CD4-positive, alpha-beta T cell treated with Interleukin-1 beta for 1 hour (primary cell): ENCODE measurements around the gene ZNF544.

Experiments
- DNase-seq, 2 donors: peaks; one replicate each; pipeline ENCODE4 v3.0.0-alpha.2; 2020 to 2022

Gene ZNF544

DNA sequence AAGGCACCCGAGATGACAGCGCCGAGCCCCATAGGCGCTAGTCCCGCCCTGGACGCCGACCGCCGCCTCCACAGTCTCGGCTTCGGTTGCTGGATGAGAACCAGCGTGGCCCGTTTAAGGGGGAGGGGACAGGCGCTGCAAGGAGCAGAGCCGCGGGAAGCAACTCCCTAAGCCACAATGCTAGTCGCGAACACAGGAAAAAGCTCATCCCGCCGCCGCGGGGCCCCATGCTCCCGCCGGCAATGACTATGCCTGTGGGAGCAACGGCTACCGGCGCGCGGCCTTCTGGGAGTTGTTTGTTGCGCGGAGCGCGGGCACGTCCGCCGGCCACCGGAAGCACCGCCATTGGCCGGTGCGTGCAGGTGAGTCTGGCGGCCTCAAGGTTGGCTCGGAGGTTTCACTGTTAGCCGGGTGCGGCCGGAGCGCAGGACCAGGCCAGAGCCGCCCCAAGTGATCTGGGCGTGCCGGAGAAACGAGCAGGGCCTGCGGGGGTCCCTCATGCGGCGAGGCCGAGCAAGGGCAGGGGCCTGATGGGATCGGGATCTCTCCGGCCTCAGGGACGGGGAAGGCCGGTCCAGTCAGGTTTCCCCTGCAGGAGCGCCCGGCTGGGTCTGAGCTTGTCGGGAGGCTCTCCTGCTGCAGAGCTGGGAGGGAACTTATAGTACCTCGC, at the start of gene ZNF544:
TSS of gene ZNF544 (plus strand) at position 330 of the 670 bp plus-strand sequence. CDS start 15,110 bp downstream, outside the sequence.
- peak; percentile 41 to 50 for DNase-seq

DNA sequence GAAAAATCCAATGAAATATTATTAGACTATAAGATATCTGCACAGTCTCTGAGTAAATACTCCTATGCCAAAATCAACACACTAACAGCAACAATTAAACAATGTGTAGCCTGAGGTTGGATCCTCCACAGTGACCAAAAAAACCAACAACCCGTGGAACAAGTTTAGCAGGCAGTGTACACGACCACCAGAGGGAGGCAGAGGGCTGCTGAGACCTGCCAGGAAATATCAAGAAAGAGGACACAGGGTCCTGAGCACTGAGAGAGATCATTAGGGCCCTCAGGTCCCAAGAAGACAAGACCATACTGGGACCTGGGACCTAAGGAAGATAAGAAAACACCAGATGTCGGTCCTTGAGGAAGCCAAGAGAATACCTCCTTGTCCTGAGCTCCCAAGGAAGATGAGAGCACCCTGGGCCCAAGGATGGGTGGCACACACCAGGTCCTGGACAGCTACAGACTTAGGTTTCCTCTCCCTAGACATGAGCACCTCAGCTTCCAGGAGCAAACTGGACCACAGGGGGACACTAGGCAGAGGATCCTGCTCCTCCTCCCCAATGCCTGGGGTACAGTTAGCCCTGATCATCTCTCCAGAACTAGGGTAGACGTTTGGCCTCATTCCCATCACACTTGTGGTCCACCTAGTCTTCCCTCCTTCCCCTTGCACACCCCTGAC, 46.7 kb upstream of the ZNF544 start:
- DNase-seq, result peak; percentile 58 to 63

DNA sequence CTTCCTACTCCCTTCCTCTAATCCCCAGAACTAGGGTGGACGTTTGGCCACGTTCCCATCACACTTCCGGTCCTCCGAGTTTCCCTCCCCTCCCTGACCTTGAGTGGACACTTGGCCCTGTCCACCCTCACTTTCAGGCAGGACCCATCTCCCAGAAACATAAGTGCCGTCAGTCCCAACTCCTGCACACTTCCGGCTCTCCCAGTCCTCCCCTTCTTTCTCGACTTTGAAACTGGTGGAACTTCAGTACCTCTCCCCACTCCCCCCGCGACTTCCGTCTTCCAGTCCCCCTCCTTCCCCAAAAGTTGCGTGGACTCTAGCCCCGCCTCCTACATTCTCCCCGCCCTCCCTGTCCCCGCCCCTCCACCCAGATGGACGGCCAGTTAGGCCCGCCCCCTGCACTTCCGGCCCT, 46.1 kb upstream of the ZNF544 start:
- peak; percentile 91 to 93 for DNase-seq

DNA sequence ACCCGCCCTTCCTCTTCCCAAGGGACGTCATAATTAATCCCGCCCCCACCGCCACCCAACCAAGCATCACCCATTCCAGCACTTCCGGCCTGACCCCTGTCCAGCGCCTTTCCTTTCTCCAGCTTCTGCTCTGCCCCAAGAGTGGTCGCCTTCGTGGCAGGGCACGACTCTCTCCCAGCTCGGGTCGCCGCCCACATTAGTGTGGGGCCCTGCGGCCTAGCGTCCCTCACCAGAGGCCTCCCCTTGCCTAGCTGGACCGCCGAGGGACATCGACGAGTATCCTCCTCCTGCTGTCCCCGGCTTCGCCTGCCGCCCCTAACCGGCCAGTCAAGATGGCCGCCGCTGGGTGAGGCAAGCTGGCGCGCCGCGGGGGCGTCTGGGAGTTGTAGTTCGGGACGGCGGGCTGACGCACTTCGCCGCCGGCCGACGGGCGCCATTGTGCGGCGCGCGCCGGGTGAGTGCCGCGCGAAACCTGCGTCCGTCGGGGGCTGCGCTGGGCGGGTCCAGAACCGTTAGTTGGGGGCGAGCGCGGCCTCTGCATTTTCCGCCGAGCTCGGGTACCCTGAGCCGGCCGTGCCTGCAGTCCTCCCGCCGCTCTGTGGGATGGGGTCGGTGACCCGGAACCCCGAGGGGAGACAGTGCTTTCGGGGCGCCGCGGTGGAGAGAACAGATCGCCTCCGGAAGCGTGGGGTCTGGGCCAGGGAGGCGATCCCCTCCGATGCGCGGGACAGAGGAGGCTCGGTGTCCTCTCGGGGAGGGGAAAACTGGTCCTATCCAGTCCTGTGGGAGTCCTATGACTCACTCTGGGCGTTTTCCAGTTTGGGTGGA, 45.5 kb upstream of the ZNF544 start, which contains the start of gene ZNF274:
TSS of gene ZNF274 (plus strand) at position 73 of the 828 bp plus-strand sequence. CDS start 905 bp downstream, outside the sequence.
- peak; percentile 94 to 95 for DNase-seq

DNA sequence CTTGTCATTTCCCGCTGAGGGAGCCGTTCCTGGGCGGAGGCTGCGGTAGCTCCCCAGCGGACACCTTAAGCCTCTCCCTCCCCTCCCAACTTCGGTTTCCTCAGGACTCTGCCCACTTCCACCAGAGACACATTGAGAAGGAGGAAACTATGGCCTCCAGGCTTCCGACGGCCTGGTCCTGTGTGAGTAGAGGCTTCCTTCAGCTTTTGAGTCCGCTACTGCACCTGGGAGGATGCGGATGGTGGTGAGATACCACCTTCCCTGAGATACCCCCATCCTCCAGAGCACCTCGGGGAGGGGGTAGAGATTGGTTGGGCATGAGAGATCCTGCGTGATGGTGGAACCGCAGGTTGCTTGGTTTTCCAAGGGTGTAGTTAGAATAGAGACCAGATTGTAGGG, 44.9 kb upstream of the ZNF544 start:
- no peak for DNase-seq

DNA sequence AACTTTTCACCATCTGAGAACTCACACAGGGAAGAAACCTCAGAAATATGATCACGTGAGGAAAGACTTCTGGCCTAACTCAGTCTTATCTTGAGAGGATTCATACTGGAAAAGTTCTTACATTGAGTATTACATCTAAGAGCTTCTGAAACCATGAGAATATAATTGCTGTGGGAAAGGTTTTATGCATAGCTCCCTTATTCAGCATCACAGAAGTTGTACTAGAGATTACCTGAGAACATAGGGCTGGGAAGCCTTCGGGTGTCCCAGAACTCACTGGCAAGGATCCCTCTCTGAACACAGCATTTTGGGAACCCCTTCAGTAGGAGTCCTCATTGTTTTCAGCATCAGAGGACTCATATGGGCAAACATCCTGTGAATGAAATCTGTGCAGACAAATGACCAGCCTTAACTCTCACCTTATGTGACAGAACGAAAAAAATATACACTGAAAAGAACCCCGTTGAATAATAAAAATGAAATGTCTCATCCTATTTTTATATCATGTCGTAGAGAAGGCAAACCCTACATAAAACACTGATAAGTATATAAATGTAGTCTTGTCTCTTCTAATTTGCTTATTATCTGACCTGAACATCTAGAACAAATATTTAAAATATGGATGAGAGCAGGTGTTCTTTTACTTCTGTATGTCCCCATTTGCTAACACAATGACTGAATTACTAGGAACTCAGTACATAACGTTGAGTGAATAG, 31.7 kb upstream of the ZNF544 start:
- peak in 1 of 2 donors; percentile 13 for DNase-seq

DNA sequence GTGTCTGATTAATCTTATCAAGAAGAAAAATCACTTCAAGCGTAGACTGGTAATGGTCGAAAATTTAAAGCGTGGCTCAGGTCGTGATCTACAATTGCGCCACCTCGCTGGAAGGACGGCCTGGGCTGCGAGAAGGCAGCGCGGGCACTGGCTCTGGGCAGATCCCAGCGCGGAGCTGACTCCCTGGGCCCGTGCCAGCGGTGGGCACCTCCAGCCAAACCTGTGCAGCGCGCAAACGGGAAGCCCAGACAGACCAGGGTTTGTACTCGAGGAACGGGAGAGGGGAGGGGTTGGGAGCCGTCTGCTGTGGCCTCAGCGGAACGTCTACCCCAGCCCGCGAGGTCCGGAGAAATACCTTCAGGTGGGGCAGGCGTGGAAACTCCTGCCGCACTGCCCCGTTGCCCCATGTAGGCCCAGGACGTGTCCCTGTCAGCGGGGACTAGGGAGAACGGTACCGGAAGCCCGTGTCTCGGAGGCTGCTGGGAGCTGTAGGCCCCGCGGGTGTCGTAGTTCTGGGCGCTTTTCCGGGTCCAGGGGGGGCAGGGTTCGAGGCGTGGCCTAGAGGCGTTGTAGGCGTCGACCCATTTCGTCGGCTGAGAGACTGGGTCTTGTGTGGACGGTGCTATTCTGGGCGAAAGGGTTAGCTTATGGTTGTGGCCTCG, 24.8 kb upstream of the ZNF544 start:
- DNase-seq, result no peak

DNA sequence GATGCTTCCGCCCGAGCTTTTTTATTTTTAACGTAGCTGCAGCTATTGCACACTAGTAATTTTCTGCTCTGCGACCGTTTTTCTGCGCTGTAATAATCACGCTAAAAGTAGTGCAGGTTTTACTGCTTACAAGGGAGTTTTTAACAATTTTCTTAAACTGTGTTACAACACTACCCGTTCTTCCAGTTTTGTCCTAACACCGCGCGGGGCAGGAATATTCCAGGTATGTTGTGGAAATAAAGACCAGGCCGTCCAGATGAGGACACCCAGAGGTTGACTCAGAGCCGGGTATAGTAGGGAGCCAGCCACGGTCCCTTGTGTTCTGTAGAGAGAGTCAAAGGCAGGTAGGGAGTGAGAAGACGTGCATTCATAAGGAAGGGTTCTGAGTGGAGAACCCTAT, 24.1 kb upstream of the ZNF544 start:
- DNase-seq, result no peak

DNA sequence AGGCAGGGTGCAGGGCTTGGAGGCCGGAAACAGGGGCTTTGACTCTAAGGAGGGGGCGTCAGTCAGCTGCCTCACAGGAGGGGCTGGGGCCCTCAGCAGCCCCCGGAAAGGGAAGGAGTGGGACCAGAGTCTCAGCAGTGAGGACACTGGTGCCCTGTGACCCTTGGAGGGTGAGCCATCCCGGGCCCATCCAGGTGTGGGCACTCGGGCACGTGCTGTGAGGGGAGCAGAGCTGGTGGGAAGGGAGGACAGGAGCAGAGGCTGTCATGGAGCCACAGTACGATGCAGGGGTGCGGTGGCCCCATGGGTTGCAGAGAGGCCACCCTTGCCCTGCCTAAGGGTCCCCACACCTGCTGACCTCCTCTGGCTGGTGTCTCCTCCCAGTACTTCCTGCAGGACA, 19.1 kb upstream of the ZNF544 start:
- DNase-seq, result no peak

DNA sequence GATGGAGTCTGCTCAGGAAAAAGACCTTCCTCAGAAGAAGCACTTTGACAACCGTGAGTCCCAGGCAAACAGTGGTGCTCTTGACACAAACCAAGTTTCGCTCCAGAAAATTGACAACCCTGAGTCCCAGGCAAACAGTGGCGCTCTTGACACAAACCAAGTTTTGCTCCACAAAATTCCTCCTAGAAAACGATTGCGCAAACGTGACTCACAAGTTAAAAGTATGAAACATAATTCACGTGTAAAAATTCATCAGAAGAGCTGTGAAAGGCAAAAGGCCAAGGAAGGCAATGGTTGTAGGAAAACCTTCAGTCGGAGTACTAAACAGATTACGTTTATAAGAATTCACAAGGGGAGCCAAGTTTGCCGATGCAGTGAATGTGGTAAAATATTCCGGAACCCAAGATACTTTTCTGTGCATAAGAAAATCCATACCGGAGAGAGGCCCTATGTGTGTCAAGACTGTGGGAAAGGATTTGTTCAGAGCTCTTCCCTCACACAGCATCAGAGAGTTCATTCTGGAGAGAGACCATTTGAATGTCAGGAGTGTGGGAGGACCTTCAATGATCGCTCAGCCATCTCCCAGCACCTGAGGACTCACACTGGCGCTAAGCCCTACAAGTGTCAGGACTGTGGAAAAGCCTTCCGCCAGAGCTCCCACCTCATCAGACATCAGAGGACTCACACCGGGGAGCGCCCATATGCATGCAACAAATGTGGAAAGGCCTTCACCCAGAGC, 16.2 kb upstream of the ZNF544 start:
- DNase-seq, result no peak

DNA sequence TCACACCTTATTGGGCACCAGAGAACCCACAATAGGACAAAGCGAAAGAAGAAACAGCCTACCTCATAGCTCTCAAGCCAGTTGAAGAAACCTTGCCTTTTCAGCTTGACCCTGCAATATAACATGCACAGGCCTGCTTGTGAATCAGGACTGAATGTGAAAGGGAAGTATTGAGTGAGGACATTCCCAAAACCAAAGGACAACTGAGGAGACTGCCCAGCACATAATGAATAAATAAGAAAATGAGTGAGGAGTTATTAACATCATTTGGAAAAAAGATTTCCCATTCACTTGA, 15.7 kb upstream of the ZNF544 start:
- no peak for DNase-seq

DNA sequence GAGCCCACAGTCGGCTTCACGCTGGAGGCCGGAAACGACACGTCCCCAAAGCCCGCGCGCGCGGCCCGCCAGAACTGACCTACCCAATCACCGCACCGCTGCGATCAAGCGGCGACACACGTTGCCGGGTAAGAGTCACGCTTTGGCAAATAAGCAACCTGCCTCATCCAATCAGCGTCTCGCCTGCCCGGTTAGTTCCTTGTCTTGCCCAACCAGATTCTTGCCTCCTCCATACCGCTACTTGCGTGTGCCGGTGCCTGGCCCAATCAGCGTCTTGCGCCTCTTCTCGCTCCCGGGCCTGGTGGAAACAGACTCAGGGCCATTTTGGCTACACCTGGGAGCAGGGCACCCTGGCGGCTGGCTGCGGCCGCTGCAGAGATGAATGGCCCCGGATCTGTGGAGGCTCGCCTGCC, 11.6 kb upstream of the ZNF544 start:
- DNase-seq, result no peak

DNA sequence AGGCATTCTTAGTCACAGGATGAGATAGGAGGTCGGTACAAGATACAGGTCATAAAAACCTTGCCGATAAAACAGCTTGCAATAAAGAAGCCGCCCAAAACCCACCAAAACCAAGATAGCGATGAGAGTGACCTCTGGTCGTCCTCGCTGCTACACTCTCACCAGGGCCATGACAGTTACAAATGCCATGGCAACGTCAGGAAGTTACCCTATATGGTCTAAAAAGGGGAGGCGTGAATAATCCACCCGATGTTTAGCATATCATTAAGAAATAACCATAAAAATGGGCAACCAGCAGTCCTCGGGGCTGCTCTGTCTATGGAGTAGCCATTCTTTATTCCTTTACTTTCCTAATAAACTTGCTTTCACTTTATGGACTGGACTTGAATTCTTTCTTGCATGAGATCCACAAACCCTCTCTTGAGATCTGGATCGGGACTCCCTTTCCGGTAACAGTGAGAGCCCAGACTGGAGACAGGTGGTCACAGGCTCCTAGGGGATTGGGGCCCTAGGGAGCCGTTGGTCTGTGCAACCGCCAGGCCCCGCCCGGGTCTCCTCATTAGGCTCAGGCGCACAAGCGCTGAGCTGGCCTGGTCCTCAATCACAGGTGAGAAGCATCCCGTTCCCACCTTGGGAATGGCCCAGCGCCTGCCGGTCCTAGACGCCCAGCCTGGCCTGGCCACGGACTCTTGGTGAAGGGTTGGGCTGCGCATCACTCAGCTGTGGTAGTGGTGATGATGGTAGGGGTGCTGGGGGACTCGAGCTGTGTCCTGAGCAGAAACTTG, 10.9 kb upstream of the ZNF544 start:
- DNase-seq, result no peak

DNA sequence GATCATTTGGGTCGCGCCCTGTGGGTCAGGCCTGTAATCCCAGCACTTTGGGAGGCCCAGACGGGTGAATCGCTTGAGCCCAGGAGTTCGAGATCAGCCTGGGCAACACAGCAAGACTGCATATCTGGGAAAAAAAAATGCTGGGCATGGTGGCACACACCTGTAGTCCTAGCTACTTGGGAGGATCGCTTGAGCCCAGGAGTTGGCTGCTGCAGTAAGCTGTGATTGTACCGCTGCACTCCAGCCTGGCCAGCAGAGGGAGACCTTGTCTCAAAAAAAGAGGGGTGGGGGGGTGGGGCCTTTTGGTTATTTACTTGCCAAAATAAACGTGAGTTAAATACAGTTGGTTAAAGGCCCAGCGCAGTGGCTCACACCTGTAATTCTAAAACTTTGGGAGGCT, 9.8 kb upstream of the ZNF544 start:
- peak; percentile 28 to 54 for DNase-seq

DNA sequence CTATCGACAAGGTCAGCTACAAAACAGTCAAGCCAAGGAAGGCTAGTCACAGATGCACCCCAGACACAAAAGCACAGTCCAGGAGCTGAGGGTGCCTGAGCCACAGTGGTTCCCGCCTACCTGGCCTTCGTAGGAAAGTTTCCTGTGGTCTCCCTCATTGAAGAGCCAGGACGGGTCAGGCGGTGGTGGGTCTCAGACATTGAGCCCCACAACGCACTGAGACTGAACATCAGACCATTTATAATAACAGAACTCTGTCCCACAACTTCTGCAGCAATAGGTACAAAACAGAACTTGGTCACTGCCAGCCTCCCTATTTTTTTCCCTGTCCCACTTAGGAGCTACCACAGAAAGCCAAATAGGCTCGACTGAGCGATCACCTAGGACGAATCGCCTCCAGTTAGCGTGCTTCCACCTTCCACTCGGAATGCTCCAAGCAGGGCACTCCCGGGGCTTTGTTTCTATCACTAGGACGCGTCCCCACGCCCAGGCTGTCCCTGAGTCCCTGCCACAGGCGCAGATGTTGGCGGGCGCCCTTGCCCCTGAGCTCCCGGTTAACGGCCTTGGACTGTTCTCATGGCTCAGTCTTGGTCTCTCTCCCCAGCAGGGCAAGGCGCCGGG, 640 bp upstream of the ZNF544 start:
- DNase-seq, result no peak

DNA sequence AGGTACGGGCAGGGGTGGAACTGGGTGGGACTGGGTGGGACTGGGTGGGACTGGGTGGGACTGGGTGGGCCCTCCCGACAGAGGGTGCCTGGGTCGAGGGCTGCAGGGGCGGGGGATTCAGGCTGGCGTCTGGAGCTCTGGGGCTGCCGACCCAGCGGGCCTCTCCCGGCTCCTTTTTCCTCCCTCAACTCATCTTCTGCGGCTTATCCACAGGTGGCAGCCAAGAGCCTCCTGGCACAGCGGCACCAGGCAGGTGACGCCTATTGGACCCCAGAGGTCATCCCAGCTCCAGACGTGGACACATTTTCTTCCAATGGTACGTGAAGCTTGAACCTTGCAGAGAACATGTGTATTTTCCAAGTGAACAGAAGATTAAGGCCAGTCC, 533 bp downstream of the ZNF544 start:
- DNase-seq, result peak; percentile 3 to 27

DNA sequence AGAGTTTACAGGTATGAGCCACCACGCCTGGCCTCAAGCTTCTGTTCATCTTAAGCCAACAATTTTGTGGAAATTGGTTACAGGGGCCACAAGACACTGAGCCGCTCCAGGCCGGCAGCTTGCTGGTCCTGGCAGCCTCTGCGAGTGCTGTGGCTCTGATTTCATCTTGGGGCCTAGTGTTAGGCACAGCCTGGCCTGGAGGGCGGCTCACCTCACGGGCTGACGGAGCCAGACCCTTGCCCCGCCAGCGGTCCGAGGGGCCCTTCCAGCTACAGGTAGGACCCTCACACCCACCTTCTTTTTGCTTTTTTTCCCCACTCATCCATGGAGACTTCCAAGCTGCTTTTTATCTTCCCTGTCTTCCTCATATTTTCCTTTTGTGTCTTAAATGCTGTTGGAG, 8.6 kb downstream of the ZNF544 start:
- no peak for DNase-seq

DNA sequence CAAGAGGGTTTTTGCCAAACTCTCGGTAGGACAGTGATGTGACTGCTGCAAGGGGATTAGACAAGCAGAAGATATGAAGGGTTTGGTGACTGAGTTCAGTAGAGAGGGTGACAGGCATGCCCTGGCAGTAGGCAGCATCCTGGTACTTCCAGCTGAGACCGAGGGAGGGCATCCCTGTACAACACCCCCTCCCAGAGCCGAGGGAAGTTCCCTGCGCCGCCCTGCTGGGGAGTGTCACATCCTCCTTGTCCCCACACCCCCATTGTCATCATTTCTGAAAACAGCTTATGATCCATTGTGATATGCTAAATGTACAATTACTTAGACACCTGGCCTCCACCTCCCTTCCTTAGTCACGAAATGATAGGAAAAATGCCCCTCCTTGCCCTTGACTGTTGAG, 14.6 kb downstream of the ZNF544 start:
- DNase-seq, result no peak

DNA sequence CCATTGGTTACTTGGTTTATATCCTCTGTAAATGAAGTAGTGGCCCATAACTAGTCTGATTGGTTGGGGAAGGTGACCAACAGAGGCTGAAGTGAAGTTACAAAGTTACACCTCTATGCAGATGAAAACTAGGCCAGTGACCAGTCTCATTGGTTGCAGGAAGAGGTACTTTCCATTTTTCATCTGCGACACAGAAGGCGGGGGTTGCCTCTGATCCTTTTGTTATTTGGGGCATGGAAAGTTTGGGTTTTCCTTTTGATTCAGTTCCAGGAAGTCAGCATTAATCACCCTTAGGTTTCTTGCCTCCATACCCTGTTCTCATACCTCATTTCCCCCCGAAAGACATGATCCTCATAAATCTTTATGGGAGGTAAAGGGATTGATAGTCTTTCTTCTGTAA, 20.2 kb downstream of the ZNF544 start:
- no peak for DNase-seq

DNA sequence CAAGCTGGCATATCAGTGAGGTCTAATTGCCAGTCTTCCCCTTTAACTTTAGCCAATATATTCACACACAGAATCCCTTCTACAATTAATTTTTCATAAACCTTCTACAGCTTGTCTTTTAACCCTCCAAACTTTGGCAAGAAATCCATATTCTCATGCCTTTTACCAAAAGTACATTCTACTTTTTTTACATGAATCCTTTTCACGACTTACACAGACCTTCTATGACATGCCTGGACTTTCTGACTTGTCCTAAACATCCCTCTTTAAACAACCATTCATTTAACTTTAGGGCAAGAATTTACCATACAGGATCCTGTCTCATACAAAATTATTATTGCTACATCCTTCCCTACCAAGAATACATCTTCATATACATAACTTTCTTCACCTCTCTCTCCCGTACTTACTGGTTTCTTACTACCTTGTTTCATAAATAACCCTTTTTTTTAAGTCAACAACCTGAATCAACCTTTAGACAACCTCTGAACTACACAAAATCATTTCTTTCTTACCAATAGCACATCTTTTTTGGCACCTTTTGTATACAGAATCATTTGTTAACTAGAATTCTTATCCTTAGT, 23.5 kb downstream of the ZNF544 start:
- no peak for DNase-seq
